GM18505 (cell line): ENCODE results near the gene MLLT1.

ENCODE experiments used
- ATAC-seq: cut with Tn5 transposase; IDR thresholded peaks from one replicate; pipeline ENCODE4 v1.9.1; 2021; ENCODE audit not compliant: unreplicated experiment
- POLR2A ChIP-seq: IDR thresholded peaks from 4 replicates; pipeline ENCODE4 v1.6.1; 2011; ENCODE audit warnings: borderline replicate concordance; ENCODE audit not compliant: insufficient read depth, insufficient read length; ENCODE audit errors: extremely low read depth

MLLT1 gene

GRCh38 chr19:6204866-6205723 is 74.7 kb downstream of the MLLT1 start:
- TF ChIP-seq POLR2A: no peak
- no peak for ATAC-seq

- TF ChIP-seq POLR2A: no peak
- no peak for ATAC-seq
Observed at GRCh38 chr19:6204212-6204611, 75.6 kb downstream of the MLLT1 start.

GRCh38 chr19:6199240-6199994 is 80.4 kb downstream of the MLLT1 start:
- peak; percentile 73 for ATAC-seq

GRCh38 chr19:6198896-6199239 is 80.9 kb downstream of the MLLT1 start:
- ATAC-seq: peak; percentile 1

More at GRCh38 chr19:6199240-6199994, 80.4 kb downstream of the MLLT1 start:
- TF ChIP-seq POLR2A: peak; percentile 62

GRCh38 chr19:6196361-6196760 is 83.4 kb downstream of the MLLT1 start:
- no peak for ATAC-seq
- TF ChIP-seq POLR2A: no peak

More at GRCh38 chr19:6198896-6199239, 80.9 kb downstream of the MLLT1 start:
- TF ChIP-seq POLR2A: no peak

GRCh38 chr19:6188811-6189210 is 91.0 kb downstream of the MLLT1 start:
- TF ChIP-seq POLR2A: no peak
- no peak for ATAC-seq

GRCh38 chr19:6187374-6187773 is 92.4 kb downstream of the MLLT1 start:
- no peak for ATAC-seq
- no peak for TF ChIP-seq POLR2A

GRCh38 chr19:6185835-6186834 is 93.6 kb downstream of the MLLT1 start:
- ATAC-seq: no peak
- TF ChIP-seq POLR2A: no peak

- TF ChIP-seq POLR2A: no peak
- no peak for ATAC-seq
Observed at GRCh38 chr19:6185093-6185834, 94.5 kb downstream of the MLLT1 start.

- no peak for TF ChIP-seq POLR2A
- no peak for ATAC-seq
Observed at GRCh38 chr19:6181119-6181518, 98.7 kb downstream of the MLLT1 start.

GRCh38 chr19:6173190-6173589 is 106.6 kb downstream of the MLLT1 start:
- TF ChIP-seq POLR2A: no peak
- ATAC-seq: no peak
